GM18507 (cell line): ENCODE results near the gene ZCCHC14.
"Not testable (repeated sequence)": the region's sequence is repeated elsewhere in the genome, so short reads cannot be mapped to it uniquely, and the experiment has no call there.

Source experiments
- DNase-seq: peaks from one replicate; pipeline ENCODE4 v3.0.0; 2011; ENCODE audit warnings: low read depth; ENCODE audit not compliant: insufficient read length; ENCODE audit errors: extremely low spot score
- FAIRE-seq: peaks from 2 replicates; lab custom pipeline; 2011; peaks lifted over from hg19 to GRCh38; lab: Jason Lieb, UNC

The ZCCHC14 gene

DNA sequence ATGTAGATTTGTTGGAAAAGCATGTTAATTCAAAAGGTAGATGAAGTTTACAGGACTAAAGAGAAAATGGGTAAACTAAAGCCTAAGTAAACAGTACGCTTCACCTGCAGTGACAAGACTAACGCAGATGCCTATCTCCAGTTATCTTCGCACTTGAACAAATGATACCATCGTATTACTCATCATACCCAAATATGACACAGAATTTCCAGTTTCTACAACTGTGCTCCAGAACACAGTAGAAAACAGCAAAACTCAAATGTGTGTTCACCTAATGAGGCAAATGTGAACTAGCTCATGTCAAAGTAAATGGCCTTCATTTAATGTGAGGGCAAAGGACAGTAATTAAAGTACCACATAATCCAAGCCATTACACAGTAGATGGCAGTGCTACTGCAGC, 7.0 kb downstream of the ZCCHC14 start:
- not testable (repeated sequence) for DNase-seq, FAIRE-seq

DNA sequence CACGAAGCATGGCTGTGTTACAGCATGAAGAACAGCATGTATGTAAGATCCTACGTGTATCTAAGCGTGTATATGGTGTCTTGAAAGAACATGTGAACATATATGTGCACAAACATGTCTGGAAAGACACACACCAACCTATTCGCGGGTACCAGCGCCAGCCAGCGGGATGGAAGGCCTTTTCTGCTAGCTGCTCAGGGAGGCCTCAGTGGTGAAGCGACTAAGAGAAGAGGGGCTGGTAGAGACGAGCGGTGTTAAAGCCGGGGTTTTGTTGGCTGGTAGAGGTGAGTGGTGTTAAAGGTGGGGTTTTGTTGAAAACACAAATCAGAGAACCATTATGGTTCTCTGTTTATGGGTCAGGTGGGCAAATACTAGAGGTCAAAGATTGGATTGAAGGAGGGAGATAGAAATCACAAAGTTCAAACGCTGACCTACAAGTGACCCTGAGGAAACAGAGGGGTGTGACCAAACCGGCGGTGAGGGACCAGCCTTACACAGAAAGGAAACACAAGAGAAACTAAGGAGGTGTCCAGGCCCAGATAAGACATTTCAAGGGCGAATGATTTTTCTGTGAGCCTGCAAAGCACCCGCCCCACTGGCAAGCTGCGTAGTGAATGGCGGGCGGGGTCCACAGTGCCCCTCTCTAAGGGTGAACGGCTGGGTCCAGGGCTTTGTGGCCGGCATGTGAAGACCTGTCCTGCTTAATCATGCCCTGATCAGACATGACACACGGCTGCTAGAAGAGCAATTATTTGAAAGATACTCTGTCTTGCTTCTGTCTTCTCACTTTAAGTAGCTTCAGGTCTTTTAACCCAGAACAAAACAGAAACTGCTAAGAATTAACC, 8.1 kb downstream of the ZCCHC14 start:
- DNase-seq (no peak), FAIRE-seq (no peak)

DNA sequence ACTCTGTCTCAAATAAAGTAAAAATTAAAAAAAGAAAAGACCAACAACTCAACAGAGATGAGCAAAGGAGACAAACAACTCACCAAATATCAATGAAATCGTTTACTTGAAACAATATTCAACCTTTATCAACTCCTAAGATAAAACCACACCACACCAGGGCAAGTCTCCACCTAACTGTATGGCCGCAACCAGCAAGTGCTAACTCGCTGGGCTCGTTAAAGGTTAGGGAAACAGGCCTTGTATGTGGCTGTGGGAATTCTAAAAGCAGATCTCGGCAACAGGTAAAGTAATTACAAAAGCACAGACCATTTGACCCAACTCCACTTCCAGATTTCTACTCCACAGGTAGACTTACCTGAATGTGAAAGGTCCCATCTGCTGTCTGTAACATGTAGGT, 9.3 kb downstream of the ZCCHC14 start:
- DNase-seq (no peak), FAIRE-seq (no peak)

DNA sequence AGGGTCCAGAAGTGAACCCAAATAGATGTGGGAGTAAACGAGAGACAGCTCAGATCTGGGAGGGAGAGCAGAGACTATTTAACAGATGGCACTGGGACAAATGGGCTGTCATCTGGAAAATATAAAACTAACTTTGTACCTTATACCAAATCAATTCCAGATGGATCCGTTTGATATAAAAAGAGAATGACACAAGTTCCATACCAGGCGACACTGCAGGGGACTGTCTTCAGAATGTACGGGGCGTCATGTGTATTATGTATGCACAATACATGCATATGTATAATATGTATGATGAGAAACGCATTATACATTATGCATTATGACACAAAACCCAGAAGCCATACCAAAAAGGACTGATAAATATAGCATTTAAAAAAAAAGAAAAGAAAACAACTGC, 10.2 kb downstream of the ZCCHC14 start:
- not testable (repeated sequence) for FAIRE-seq, DNase-seq

DNA sequence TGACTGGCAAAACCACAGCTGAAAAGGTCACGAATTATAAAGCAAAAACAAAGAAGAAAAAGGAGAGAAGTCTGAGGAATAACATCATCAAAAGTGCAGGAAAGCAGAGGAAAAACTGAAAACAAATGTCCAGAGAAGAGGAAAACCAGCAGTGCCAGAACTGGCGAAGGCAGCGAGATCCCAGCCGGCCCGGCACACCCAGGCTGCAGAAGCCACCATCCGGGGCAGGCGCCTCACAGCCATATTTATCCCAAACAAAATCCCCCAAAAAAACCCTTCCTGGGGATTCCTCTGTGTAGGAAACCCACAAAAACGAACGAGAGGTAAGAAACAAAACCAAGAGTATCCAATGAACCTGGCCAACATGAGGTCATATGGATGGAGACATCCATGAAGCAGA, 10.6 kb downstream of the ZCCHC14 start:
- DNase-seq (no peak), FAIRE-seq (no peak)

DNA sequence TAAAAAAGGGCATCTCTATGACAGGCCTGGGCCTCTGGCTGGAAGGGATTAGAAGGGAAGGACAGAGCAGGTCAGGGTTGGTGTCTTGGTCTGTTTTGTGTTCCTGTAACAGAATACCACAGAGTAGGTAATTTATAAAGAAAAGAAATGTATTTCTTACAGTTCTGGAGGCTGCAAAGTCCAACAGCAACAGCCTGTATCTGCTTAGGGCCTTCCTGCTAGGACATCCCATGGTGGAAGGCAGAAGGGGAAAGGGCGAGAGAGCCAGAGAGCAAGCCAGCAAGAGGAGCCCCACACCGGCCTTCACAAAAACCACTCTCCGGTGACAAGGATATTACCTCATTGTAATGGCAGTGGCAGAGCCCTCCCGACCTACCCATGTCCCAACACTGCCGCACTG, 11.1 kb downstream of the ZCCHC14 start:
- not testable (repeated sequence) for FAIRE-seq, DNase-seq

DNA sequence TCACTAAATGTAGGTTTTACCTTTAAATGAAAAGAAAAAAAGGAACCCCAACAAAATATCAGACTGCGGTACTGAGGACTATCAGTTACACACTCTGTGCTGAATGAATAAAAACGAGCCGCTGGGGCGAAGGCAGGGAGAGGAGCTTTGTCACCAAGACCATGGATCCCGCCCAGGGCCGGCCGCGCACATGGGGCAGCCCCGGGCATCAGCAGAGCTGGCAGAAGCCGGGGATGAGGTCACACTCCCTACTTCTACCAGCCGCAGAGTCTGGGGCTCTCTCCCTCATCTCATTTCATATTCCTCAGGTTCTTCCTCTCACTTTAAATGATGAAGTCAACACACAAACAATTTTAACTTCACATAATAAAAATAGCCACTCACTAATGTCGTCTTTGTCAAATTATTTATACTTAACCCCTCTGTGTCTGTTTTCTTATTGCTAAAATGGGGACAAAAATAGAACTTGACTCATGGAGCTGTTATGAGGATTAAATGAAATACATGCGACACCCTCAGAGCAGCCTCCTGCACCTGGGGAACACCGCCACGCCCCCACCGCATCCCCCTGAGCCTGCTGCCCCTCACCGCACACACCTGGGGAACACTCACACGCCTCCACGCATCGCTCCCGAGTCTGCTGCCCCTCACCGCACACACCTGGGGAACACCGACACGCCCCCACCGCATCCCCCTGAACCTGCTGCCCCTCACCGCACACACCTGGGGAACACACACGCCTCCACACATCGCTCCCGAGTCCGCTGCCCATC, 15.4 kb downstream of the ZCCHC14 start:
- FAIRE-seq, DNase-seq: not testable (repeated sequence)

DNA sequence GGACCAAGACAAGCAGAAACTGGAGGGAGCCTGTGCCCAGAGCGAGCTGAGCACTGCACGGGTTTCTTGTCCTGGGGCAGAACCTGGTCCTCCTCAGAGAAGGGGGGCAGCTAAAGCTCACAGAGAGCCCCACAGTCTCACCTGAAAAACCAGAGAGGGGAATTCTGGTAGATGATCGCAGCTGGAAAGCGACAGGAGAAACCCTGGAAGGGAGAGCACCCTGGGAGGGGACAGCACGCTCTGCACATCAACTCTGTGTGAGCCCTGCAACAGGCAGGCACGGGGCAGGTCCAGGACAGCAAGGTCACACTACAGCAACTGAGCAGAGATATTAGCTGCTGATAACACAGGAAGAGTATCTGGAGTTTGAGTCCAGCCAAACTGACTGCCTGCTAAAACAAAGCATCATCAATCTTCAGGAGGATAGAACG, 18.2 kb downstream of the ZCCHC14 start:
- FAIRE-seq: no peak
- DNase-seq: no peak

DNA sequence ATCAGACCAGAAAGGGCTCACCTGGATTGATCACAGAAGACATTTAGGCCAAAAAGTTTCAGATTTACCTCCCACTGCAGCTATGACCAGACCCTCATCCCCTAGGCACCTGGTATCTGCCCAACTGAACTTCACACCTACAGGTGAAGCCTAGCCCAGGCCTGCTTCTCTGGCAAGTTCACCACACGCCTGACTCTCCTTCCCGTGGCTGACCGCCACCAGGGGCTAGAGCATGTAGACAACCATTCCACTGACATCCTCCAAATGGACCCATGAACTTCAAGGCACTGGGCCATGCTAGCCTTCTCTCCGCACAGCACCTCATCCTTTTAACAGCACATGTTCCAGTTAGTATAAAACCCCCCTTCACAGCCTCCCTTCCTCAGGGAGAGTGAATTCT, 18.8 kb downstream of the ZCCHC14 start:
- no peak for FAIRE-seq
- no peak for DNase-seq

DNA sequence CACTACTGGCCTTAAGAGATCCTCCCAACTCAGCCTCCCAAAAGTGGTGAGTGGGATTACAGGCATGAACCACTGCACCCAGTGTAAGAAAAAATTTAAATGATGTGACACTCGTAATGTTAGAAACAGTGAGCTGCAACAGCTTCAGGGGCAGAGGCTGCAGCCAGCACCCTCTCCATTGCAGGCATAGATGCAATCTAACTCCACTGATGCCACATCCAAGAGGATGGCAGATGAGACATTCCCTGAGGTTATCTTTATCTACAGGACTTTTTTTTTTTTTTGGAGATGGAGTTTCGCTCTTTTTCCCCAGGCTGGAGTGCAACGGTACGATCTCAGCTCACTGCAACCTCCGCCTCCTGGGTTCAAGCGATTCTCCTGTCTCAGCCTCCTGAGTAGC, 19.9 kb downstream of the ZCCHC14 start:
- FAIRE-seq (no peak), DNase-seq (no peak)

DNA sequence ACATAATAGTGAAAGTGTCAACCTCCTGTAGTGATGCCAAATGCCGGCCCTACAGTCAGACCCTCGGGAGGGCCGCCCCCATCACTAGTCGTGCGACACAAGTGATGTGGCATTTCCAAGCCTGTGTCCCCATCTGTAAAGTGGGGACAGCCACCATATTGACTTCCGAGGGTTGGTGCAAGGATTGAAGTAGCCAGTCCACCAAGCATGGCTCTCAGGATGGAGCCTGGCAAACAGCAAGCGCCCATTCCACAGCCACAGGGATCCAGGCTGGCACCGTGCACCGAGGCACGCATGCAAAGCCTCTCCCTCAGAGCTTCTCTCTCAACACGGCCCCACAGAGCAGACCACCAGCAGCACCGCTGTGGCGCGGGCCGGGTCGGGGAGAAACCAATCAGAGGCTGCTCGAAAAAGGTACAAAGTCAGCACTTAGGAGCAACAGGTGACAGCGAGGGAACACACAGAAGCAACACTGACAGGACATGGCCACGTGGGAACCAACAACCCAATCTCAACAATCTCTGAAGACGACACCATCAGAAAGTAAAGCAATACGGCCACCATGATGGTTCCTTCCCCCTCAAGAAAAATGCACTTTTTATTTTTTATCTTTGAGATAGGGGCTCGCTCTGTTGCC, 20.6 kb downstream of the ZCCHC14 start:
- FAIRE-seq: no peak
- no peak for DNase-seq

DNA sequence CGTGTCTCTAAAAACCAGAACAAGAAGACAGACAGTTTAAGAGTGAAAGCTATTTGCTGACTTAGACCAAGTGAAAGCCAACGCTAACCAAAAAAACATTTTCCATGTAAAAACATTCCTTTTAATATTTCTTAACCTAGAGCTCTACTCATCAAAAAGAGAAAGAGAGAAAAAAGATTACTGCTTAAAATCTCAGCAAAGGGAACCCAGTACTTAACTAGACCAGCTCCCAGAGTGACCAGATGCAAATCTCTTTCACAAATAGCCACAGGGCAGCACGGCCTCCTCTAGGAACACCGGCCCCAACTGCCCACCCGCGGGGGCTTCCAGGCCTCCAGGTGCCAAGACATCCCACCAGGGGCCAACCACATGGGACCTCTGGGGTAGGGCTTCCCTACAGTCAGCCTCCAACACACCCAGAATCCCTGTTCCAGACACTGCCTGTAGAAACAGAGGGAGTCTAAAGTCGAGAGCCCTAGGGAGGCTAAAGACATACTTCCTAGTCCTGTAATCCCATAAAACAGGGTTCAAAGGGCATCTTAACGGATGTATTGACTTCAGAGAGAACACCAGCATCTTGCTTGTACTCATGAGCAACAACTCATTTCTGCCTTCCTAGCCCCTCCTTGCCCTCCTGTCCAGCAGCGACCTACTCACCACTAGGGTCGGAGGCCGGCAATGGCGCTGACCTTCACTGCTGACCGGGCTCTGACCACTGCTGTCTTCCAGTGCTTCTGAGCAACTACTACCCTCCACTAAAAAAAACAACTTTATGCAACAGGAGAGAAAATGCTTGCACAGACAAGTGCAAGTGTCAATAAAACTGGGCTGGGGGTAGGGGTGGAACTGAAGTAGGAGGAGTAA, 21.3 kb downstream of the ZCCHC14 start:
- FAIRE-seq (no peak), DNase-seq (no peak)

DNA sequence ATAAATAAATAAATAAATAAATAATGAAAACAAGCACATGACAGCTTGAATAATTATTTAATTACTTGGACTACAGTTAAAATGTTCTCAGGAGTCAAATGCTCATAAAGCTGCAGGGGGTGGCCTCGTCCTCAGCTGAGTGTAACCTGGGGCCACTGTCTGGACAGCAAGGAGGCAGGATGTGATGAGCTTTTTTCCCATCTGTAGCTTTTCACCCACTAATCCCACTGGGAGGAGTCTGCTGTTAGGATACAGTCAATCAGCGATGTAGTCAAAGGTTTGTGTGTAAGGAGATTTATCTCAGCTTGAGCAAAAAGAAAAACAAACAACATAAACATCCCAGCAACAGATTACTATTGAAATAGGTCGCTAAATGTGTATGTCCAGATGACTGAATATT, 22.5 kb downstream of the ZCCHC14 start:
- FAIRE-seq (no peak), DNase-seq (no peak)

DNA sequence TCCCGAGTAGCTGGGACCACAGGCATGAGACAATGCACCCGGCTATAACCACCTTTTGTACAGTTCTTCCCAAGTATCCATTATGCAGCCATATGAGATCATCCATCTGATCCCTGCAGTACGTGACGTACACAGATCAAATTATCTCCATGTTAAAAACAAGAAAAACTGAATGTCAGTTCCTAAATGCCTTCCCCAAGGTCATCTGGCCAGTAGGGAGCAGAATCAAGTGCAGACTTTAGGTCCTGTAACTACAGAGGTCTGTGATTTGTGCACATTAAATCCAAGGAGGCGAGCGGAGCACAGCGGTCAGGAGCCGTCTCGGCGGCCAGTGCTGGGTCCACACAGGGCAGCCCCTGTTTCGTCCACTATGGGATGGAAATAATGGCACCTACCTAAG, 23.7 kb downstream of the ZCCHC14 start:
- DNase-seq: no peak
- FAIRE-seq: no peak

DNA sequence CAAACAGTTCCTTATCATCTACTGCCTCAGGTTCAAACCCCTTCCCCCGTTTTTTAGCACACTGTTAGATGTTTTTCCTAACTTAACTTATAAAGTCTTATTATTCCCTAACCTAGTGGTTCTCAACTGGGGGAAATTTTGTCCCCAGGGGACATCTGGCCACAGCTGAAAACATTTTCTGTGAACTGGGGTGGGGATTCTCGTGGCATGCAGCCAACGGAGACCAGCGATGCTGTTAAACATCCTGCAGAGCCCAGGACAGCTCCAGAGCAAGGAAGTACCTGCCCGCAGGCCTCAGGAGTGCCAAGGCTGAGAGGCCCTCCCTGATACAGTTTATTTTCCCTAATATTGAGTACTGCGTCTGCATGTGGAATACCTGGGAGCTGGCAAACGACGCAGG, 24.3 kb downstream of the ZCCHC14 start:
- DNase-seq: no peak
- no peak for FAIRE-seq

DNA sequence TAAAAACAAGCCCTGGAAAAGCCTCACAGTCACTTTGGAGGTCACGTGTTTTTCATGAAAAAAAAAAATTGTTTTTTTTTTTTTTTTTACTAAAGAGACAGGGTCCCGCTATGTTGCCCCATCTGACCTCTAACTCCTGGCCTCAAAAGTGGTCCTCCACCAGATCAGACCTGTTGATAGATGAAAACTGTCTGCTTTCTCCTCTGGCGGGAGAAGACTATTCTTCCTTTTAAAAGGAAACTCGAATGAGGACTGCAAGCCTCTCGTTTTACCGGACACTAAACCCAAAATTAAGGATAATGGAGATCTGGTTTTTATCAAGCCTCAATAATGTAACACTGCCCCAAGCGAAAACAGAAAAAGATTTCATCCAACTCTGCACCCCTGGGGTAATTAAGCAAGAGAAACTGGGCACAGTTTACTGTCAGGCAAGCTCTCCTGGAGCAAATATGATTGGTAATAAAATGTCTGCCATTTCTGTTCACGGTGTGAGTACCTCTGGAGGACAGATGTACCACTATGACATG, 25.8 kb downstream of the ZCCHC14 start:
- no peak for FAIRE-seq

DNA sequence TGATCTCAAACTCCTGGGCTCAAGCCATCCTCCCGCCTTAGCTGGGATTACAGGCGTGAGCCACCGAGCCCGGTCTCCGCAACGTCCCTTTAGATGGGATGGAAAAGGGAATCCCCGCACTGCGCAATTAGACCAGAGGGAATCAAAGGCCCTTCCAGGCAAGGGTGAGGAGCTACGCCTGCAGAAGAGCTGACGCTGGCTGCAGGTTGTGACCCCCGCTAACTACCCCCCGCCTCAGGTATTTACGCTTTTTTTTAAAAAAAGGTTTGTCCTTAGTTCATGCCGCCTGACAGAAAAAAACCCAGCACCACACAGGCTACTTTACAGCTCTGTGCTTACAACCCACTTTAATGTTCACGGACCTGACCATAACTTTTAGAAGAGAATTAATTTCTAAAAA, 26.9 kb downstream of the ZCCHC14 start:
- no peak for DNase-seq
- FAIRE-seq: no peak

More for the DNA sequence above, 25.8 kb downstream of the ZCCHC14 start:
- DNase-seq: no peak

DNA sequence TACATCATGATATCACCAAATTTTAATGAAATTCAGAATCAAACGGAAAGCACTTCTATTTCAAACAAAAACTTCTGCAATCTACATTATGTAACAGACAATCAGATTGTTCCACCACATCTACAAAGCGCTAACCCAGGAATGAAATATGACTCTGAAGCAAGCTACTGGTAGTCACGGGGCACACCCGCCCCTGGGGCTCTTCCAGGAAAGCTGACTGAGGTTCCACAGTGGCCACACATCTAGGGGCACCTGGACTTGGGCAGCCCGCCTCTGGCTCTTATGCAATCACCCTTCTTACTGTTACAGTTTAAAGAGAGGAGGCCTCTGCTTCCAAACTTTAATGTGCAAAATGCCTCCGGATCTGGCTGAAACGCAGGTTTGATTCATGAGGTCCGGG, 27.5 kb downstream of the ZCCHC14 start:
- FAIRE-seq: no peak
- DNase-seq: no peak

DNA sequence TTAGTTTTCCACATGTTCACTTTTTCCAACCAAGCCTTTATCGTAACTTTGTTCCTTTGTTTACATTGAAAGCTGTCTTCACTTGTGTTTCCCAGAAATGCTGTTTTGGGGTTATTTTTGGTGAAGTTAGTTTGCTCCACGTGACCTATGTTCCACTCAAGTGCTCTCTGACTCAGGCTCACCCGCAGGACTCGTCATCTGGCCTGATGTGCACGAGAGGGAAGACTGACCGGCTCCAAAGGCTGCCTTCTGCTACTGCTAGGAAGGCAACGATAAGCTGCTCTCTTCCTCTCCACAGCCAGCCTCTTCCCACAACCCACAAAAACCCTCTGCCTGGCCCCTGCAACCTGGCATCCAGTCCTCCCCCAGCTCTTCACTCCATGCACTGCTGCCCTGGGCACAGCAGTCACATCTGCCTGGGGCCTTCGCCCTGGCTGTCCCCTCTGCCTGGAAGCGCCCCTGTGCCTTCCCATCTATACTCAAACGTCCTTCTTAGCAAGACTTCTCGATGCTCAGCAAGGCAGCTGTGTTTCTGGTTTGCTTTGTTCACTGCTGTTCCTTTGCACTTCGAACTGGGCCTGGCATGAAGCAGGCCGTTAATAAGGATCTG, 28.0 kb downstream of the ZCCHC14 start:
- FAIRE-seq: no peak
- DNase-seq: no peak
